ENCODE measurements around the gene EVX2. TPM values are rescaled to one million over a fixed set of nuclear protein-coding genes. Genes with fewer than 3 reads are reported as not detected.

Gene EVX2
- total and polyA plus RNA-seq, 2 of the 13 experiments (the other 11 are each of a cell fraction or from before 2014, with no cell fraction given) = not detected

- TF ChIP-seq ARID5B (CRISPR knock-in tag; IDR thresholded peaks at IDR 0.05) (0 out of 2 replicates have a peak, but pooled peaks have one; percentile 19), CHD2 (IDR thresholded peaks at IDR 0.05; ENCODE audit: low read depth, low read length) (no peak), ZNF232 (CRISPR knock-in tag; IDR thresholded peaks at IDR 0.05; ENCODE audit: borderline replicate concordance) (no peak), NRL (CRISPR knock-in tag; IDR thresholded peaks at IDR 0.05; ENCODE audit: borderline replicate concordance) (0 out of 2 replicates have a peak, but pooled peaks have one; percentile 43), ZSCAN29 (CRISPR knock-in tag; conservative IDR thresholded peaks at IDR 0.05) (no peak), SRY (CRISPR knock-in tag; IDR thresholded peaks at IDR 0.05) (no peak), ZNF282 (IDR thresholded peaks at IDR 0.05; ENCODE audit: partially characterized antibody) (no peak), HNRNPLL (IDR thresholded peaks at IDR 0.05; ENCODE audit: low read depth, low read length, poor library complexity, severe bottlenecking) (peak; percentile 27), NFE2L1 (CRISPR knock-in tag; IDR thresholded peaks at IDR 0.05; ENCODE audit: borderline replicate concordance) (no peak), HNRNPL (IDR thresholded peaks at IDR 0.05; ENCODE audit: low read depth, low read length) (0 out of 2 replicates have a peak, but pooled peaks have one; percentile 50), ZBTB21 (CRISPR knock-in tag; IDR thresholded peaks at IDR 0.05) (no peak), POLR2AphosphoS5 (IDR thresholded peaks at IDR 0.05; ENCODE audit: low read depth, low read length) (no peak), MBD4 (IDR thresholded peaks at IDR 0.05; ENCODE audit: borderline replicate concordance, low read length) (no peak), ZZZ3 (CRISPR knock-in tag; IDR thresholded peaks at IDR 0.05; ENCODE audit: borderline replicate concordance) (no peak)
- TF ChIP-seq, protein P1, sequence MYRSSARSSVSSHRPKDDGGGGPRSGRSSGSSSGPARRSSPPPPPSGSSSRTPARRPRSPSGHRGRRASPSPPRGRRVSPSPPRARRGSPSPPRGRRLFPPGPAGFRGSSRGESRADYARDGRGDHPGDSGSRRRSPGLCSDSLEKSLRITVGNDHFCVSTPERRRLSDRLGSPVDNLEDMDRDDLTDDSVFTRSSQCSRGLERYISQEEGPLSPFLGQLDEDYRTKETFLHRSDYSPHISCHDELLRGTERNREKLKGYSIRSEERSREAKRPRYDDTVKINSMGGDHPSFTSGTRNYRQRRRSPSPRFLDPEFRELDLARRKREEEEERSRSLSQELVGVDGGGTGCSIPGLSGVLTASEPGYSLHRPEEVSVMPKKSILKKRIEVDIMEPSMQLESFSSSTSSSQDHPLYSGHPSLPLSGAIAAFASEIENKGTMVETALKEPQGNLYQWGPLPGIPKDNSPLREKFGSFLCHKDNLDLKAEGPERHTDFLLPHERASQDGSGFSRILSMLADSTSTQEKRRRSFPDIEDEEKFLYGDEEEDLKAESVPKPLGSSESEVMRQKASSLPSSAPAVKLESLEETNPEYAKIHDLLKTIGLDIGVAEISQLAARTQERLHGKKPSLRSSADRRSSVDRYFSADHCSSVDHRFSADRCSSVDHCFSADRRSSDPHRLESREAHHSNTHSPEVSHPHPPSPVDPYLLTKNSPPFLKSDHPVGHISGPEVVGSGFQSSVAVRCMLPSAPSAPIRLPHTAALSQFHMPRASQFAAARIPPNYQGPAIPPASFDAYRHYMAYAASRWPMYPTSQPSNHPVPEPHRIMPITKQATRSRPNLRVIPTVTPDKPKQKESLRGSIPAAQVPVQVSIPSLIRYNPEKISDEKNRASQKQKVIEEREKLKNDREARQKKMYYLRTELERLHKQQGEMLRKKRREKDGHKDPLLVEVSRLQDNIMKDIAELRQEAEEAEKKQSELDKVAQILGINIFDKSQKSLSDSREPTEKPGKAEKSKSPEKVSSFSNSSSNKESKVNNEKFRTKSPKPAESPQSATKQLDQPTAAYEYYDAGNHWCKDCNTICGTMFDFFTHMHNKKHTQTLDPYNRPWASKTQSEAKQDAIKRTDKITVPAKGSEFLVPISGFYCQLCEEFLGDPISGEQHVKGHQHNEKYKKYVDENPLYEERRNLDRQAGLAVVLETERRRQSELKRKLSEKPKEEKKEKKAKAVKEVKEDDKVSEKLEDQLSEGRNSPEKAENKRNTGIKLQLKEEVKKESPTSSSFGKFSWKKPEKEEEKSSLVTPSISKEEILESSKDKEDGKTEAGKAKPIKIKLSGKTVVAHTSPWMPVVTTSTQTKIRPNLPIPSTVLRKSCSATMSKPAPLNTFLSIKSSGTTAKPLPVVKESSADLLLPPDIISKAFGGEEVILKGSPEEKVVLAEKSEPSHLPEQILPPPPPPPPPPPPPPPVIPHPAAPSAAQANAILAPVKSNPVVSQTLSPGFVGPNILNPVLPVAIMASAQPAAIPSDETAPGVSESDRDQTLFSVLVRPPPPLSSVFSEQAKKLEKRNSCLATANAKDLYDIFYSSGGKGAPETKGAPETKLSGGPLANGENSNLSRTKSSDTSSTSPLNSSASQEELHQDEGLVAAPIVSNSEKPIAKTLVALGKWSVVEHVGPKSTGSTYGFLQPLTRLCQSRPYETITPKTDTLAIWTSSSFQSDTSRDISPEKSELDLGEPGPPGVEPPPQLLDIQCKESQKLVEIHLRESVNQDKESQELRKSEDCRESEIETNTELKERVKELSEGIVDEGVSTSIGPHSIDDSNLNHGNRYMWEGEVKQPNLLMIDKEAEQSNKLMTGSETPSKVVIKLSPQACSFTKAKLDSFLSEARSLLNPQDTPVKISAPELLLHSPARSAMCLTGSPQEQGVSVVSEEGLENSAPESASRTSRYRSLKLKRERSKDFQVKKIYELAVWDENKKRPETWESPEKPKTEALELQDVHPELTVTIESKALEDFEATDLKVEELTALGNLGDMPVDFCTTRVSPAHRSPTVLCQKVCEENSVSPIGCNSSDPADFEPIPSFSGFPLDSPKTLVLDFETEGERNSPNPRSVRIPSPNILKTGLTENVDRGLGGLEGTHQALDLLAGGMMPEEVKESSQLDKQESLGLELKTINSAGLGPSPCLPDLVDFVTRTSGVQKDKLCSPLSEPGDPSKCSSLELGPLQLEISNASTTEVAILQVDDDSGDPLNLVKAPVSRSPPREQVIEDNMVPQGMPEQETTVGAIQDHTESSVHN (CRISPR knock-in tag; IDR thresholded peaks at IDR 0.05) = no peak
- TF ChIP-seq, protein P2, sequence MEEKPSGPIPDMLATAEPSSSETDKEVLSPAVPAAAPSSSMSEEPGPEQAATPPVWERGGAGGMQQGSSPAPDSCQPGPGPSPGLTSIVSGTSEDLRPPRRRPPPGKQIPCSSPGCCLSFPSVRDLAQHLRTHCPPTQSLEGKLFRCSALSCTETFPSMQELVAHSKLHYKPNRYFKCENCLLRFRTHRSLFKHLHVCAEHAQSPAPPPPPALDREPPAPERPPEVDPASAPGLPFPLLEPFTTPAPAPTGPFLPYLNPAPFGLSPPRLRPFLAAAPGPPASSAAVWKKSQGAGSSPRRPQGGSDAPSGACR (CRISPR knock-in tag; IDR thresholded peaks at IDR 0.05) = no peak
These were observed 2.4 kb upstream of the EVX2 start (continued) for GRCh38 chr2:176085861-176086771.

Measured in HepG2 (cell line).